Stomach (tissue), 9 donors: ENCODE data around the gene SLC23A3. TPM values are rescaled to one million over a fixed set of nuclear protein-coding genes. Genes with fewer than 3 reads are reported as not detected.
A peak's percentile ranks its signal among the peaks of the same experiment; 100 is the strongest.

ENCODE experiments used
- DNase-seq, 2 donors: peaks; one replicate each; pipeline versions ENCODE4 v3.0.0 to v3.0.0-alpha.2; 2013 to 2019
- H3K27ac ChIP-seq, 5 donors: fragments of 200-600 bp in 4 of 5; sonication (generic) in 4 of 5; one replicate each; pipeline ENCODE4 v1.5.1; 2013 to 2019; ENCODE audit warnings: mild to moderate bottlenecking in 1 of 5, moderate library complexity in 1 of 5
- H3K27me3 ChIP-seq, 3 donors: fragments of 200-600 bp; sonication (generic); one replicate each; pipeline ENCODE4 v1.5.1; 2017 to 2019; ENCODE audit warnings: mixed run types in 1 of 3
- H3K36me3 ChIP-seq, 4 donors: fragments of 200-600 bp; sonication (generic); 1 replicate in 3 of 4; 2 replicates in 1 of 4; pipeline ENCODE4 v1.5.1; 2016 to 2019
- H3K4me1 ChIP-seq, 4 donors: fragments of 200-600 bp; sonication (generic); one replicate each; pipeline ENCODE4 v1.5.1; 2016 to 2019
- H3K4me3 ChIP-seq, 4 donors: fragments of 200-600 bp; sonication (generic) in 3 of 4; one replicate each; pipeline ENCODE4 v1.5.1; 2016 to 2019; ENCODE audit warnings: mild to moderate bottlenecking in 1 of 4
- H3K9me3 ChIP-seq, 4 donors: fragments of 200-600 bp; sonication (generic); one replicate each; pipeline ENCODE4 v1.5.1; 2016 to 2019
- CTCF ChIP-seq, 7 experiments: fragments of 450-650 bp in 4 of 7; fragments of 200-600 bp in 3 of 7; sonication (generic) in 3 of 7; IDR thresholded peaks; one replicate each; pipeline ENCODE4 v1.5.1; 2016 to 2019; ENCODE audit warnings: antibody characterized with exemption in 7 of 7, control low read depth in 2 of 7, mild to moderate bottlenecking in 1 of 7
- EP300 ChIP-seq: sonication (generic); formaldehyde crosslinking; IDR thresholded peaks from one replicate; pipeline ENCODE4 v1.6.1; 2017; ENCODE audit warnings: antibody characterized with exemption
- POLR2A ChIP-seq, 4 donors: fragments of 450-650 bp; IDR thresholded peaks; one replicate each; pipeline ENCODE4 v1.6.1; 2016; ENCODE audit warnings: antibody characterized with exemption in 4 of 4, control low read depth in 2 of 4, mild to moderate bottlenecking in 1 of 4, moderate library complexity in 1 of 4
- POLR2AphosphoS5 ChIP-seq, 3 donors: sonication (generic); formaldehyde crosslinking; IDR thresholded peaks; one replicate each; pipeline ENCODE4 v1.6.1; 2016; ENCODE audit warnings: antibody characterized with exemption in 3 of 3
- WGBS, 5 donors: extraction: QIAGEN DNeasy Blood & Tissue Kit in 3 of 5; methylation state at CpG; one replicate each; pipeline versions ENCODE4 v1.1.5 to v1.1.7; 2013 to 2018; 5-methylcytosine and 5-hydroxymethylcytosine counted together
- intact Hi-C: fragments of 100-400 bp; cut with DNase I; formaldehyde crosslinking; loops from one replicate; pipeline ENCODE4 v1.15.1; 2023; ENCODE audit warnings: low total_unique reads
- polyA plus RNA-seq, 3 donors: library from polyadenylated mRNA; stranded (reverse); fragments of 200-250 nt; gene quantifications; one replicate each; pipeline ENCODE4 v1.2.3, GENCODE V29; 2013
- total RNA-seq, 5 donors: library from RNA; depleted of rRNA; stranded (reverse); fragments of >200 nt; gene quantifications; one replicate each; pipeline versions ENCODE4 v1.1.0 to v1.2.3, GENCODE V29; 2014 to 2016
- donor health status: healthy with polysubstance abuse.
- donor health status: Bipolar disorder and iron deficiency.
- donor health status: healthy.

Gene SLC23A3
- total and polyA plus RNA-seq, 8 donors = 0.45 to 4.1 (median 0.92) TPM; not detected in 1

- 75 to 82% (median 76%) methylated on average over 7 of the region's 7 CpGs for WGBS, 5 donors
- Histone ChIP-seq H3K27ac (peak overlapping the region in 3 of 5 donors; percentile 98 to 100 (median 99)), H3K9me3 (no peaks in the 10 kb centered on the region), H3K36me3 (peaks cover 40 to 48% (median 46%) of the 10 kb centered on the region in 4 donors), H3K27me3 (no peaks in the 10 kb centered on the region), H3K4me1 (peaks cover 25 to 65% (median 54%) of the 10 kb centered on the region in 4 donors), H3K4me3 (peak overlapping the region; percentile 77 to 91 (median 84))
- intact Hi-C loops = no loop called here
- TF ChIP-seq CTCF (IDR thresholded peaks at IDR 0.05) = no peak
- no peak for TF ChIP-seq EP300
- TF ChIP-seq POLR2A (IDR thresholded peaks at IDR 0.05) = no peak
- TF ChIP-seq POLR2AphosphoS5 (IDR thresholded peaks at IDR 0.05) = no peak
- DNase-seq = no peak
These were observed 5.7 kb upstream of the SLC23A3 start for GRCh38 chr2:219175486-219175885.

DNA sequence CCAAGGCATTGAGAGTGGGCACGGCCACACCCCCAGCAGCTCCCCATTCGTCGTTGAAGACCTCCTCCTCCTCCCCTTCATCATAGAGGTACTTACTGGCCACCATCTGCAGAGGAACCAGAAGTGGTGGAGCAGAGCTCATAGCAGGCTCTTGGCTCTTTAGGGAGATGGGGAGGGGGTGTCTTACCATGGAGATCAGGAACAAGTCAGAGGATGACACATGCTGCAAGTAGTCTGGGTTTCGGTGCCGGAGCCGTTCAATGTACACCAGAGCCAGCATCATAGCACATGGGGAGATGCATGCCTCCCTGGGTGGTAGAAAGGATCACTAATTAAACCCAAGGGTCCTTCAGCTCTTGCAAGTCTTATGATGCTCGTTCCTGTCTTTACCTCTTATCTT lies 5.0 kb upstream of the SLC23A3 start:
- Histone ChIP-seq H3K9me3 (no peaks in the 10 kb centered on the region), H3K27ac (peak overlapping the region in 1 of 5 donors; percentile 98), H3K4me3 (no peak overlapping the region), H3K36me3 (peaks cover 33 to 41% (median 39%) of the 10 kb centered on the region in 4 donors), H3K4me1 (peaks cover 24 to 62% (median 48%) of the 10 kb centered on the region in 4 donors), H3K27me3 (no peaks in the 10 kb centered on the region)
- no peak for TF ChIP-seq CTCF (IDR thresholded peaks at IDR 0.05)
- no peak for TF ChIP-seq POLR2AphosphoS5 (IDR thresholded peaks at IDR 0.05)
- TF ChIP-seq EP300 = no peak
- no peak for TF ChIP-seq POLR2A (IDR thresholded peaks at IDR 0.05)
- no peak for DNase-seq
- intact Hi-C loops = loop anchor here (5.0 kb wide), 1 partner anchor 42 kb away; the partner anchor contains the start of gene ABCB6
- WGBS, 5 donors = 81 to 94% (median 87%) methylated on average over 7 of the region's 7 CpGs

GRCh38 chr2:219174146-219174545 lies 4.3 kb upstream of the SLC23A3 start:
- Histone ChIP-seq H3K36me3 (peaks cover 32 to 39% (median 36%) of the 10 kb centered on the region in 4 donors), H3K9me3 (no peaks in the 10 kb centered on the region), H3K27ac (peak overlapping the region in 1 of 5 donors; percentile 98), H3K4me3 (no peak overlapping the region), H3K4me1 (peaks cover 18 to 56% (median 41%) of the 10 kb centered on the region in 4 donors), H3K27me3 (no peaks in the 10 kb centered on the region)
- WGBS, 5 donors = 80 to 94% (median 87%) methylated on average over 3 of the region's 3 CpGs
- TF ChIP-seq CTCF (IDR thresholded peaks at IDR 0.05) = no peak
- TF ChIP-seq POLR2A (IDR thresholded peaks at IDR 0.05) = no peak
- TF ChIP-seq EP300 = no peak
- no peak for TF ChIP-seq POLR2AphosphoS5 (IDR thresholded peaks at IDR 0.05)
- intact Hi-C loops = loop anchor here (5.0 kb wide), 1 partner anchor 43 kb away; the partner anchor contains the start of gene ABCB6
- DNase-seq = no peak

DNA sequence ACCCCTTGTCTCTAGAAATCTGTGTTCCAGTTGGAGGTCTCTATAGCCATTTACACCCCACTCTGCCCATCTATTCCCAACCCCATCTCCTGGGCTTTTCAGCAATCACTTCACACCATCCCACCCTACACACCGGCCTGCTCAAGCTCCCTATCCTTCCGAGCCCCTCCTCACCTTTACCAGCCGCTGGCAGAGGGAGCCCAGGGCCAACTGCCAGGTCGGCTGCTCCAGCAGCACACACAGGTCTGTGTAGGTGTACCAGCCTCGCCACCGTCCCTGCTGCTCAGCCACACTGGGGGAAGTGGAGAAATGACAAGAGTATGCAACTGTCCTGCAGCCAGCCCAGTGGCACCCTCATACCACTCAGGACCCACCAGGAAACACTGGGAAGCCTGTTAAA lies 3.3 kb upstream of the SLC23A3 start:
- no peaks in the 10 kb centered on the region for H3K27me3 ChIP-seq
- no peak for TF ChIP-seq POLR2A (IDR thresholded peaks at IDR 0.05)
- no peak for TF ChIP-seq POLR2AphosphoS5 (IDR thresholded peaks at IDR 0.05)
- no peak for TF ChIP-seq EP300
- TF ChIP-seq CTCF (IDR thresholded peaks at IDR 0.05) = no peak
- 86 to 93% (median 90%) methylated on average over 6 of the region's 6 CpGs for WGBS, 5 donors
- peaks cover 32 to 39% (median 36%) of the 10 kb centered on the region in 4 donors for H3K36me3 ChIP-seq
- intact Hi-C loops = loop anchor here (5.0 kb wide), 1 partner anchor 44 kb away; the partner anchor contains the start of gene ABCB6
- no peak overlapping the region for H3K4me3 ChIP-seq
- H3K27ac ChIP-seq = no peak overlapping the region
- no peak for DNase-seq
- no peaks in the 10 kb centered on the region for H3K9me3 ChIP-seq
- H3K4me1 ChIP-seq = peaks cover 12 to 48% (median 35%) of the 10 kb centered on the region in 4 donors
